CD4-positive, alpha-beta T cell treated with Interleukin-15 for 1 hour (primary cell): Measurements from ENCODE around the gene MATCAP1.

Experiments used
- DNase-seq: peaks from one replicate; pipeline ENCODE4 v3.0.0-alpha.2; 2020

The MATCAP1 gene

GRCh38 chr16:67155295-67156142 lies 28.2 kb downstream of the MATCAP1 start:
- peak; percentile 71 for DNase-seq

- DNase-seq = no peak
Observed at GRCh38 chr16:67154578-67155294, 29.0 kb downstream of the MATCAP1 start.

GRCh38 chr16:67151431-67152097 lies 32.2 kb downstream of the MATCAP1 start:
- DNase-seq = no peak

- no peak for DNase-seq
Observed at GRCh38 chr16:67150833-67151396, 32.8 kb downstream of the MATCAP1 start, which contains the start of gene B3GNT9. TSS of gene B3GNT9 (minus strand) at chr16:67150998. CDS start at chr16:67150485, 513 bp downstream.

- DNase-seq = no peak
Observed at GRCh38 chr16:67150047-67150832, 33.5 kb downstream of the MATCAP1 start.

- peak; percentile 2 for DNase-seq
Observed at GRCh38 chr16:67149276-67150046, 34.3 kb downstream of the MATCAP1 start.

GRCh38 chr16:67148656-67149275 lies 35.0 kb downstream of the MATCAP1 start:
- DNase-seq = peak; percentile 7

GRCh38 chr16:67148221-67148620 lies 35.5 kb downstream of the MATCAP1 start:
- peak; percentile 4 for DNase-seq

GRCh38 chr16:67147437-67148140 lies 36.2 kb downstream of the MATCAP1 start:
- peak; percentile 4 for DNase-seq

GRCh38 chr16:67146523-67147357 lies 37.0 kb downstream of the MATCAP1 start:
- DNase-seq = peak; percentile 4

- no peak for DNase-seq
Observed at GRCh38 chr16:67145746-67146145, 38.0 kb downstream of the MATCAP1 start.

- DNase-seq = no peak
Observed at GRCh38 chr16:67144943-67145342, 38.8 kb downstream of the MATCAP1 start.

GRCh38 chr16:67142342-67142741 lies 41.4 kb downstream of the MATCAP1 start:
- DNase-seq = no peak

- DNase-seq = no peak
Observed at GRCh38 chr16:67141391-67141790, 42.4 kb downstream of the MATCAP1 start.

- no peak for DNase-seq
Observed at GRCh38 chr16:67137605-67138004, 46.2 kb downstream of the MATCAP1 start.

- no peak for DNase-seq
Observed at GRCh38 chr16:67129422-67129821, 54.3 kb downstream of the MATCAP1 start.

- DNase-seq = no peak
Observed at GRCh38 chr16:67128887-67129286, 54.9 kb downstream of the MATCAP1 start.

GRCh38 chr16:67128417-67128816 lies 55.3 kb downstream of the MATCAP1 start:
- DNase-seq = no peak
